Liver (tissue), 9 donors: ENCODE data around the gene MBD6. TPM values are rescaled to one million over a fixed set of nuclear protein-coding genes. Genes with fewer than 3 reads are reported as not detected.

Experiments
- DNase-seq: peaks from one replicate; pipeline ENCODE4 v3.0.0-alpha.2; 2017; ENCODE audit warnings: low spot score
- H3K27ac ChIP-seq, 2 donors: one replicate each; pipeline ENCODE4 v1.7.0; 2013; ENCODE audit warnings: inconsistent platforms in 2 of 2, low read length in 2 of 2, control low read depth in 1 of 2, low read depth in 1 of 2, mild to moderate bottlenecking in 1 of 2
- H3K27me3 ChIP-seq, 4 donors: one replicate each; pipeline versions ENCODE4 v1.6.1 to v1.7.0; 2013; ENCODE audit warnings: low read length in 3 of 4, inconsistent platforms in 1 of 4, mild to moderate bottlenecking in 1 of 4, moderate library complexity in 1 of 4; ENCODE audit not compliant: control insufficient read depth in 4 of 4, insufficient read depth in 4 of 4
- H3K36me3 ChIP-seq, 4 donors: one replicate each; pipeline versions ENCODE4 v1.6.1 to v1.7.0; 2013; ENCODE audit warnings: low read length in 3 of 4, mild to moderate bottlenecking in 3 of 4, low read depth in 1 of 4, moderate library complexity in 1 of 4; ENCODE audit not compliant: control insufficient read depth in 4 of 4, insufficient read depth in 3 of 4
- H3K4me1 ChIP-seq, 4 donors: one replicate each; pipeline versions ENCODE4 v1.6.1 to v1.7.0; 2013; ENCODE audit warnings: low read length in 3 of 4, mild to moderate bottlenecking in 3 of 4, moderate library complexity in 1 of 4; ENCODE audit not compliant: control insufficient read depth in 4 of 4, insufficient read depth in 4 of 4
- H3K4me3 ChIP-seq, 3 donors: one replicate each; pipeline versions ENCODE4 v1.6.1 to v1.7.0; 2013; ENCODE audit warnings: low read length in 3 of 3, control low read depth in 1 of 3, low read depth in 1 of 3, mild to moderate bottlenecking in 1 of 3
- H3K9ac ChIP-seq, 2 donors: one replicate each; pipeline ENCODE4 v1.7.0; 2013; ENCODE audit warnings: low read length in 2 of 2, mild to moderate bottlenecking in 2 of 2, moderate library complexity in 2 of 2, control low read depth in 1 of 2, low read depth in 1 of 2
- H3K9me3 ChIP-seq, 4 donors: one replicate each; pipeline versions ENCODE4 v1.6.1 to v1.7.0; 2013; ENCODE audit warnings: low read length in 3 of 4; ENCODE audit not compliant: control insufficient read depth in 4 of 4
- CTCF ChIP-seq: fragments of 150-350 bp; IDR thresholded peaks from 2 replicates; pipeline ENCODE4 v1.5.1; 2017; ENCODE audit warnings: improper control_type of control experiment, low read depth, low read length; ENCODE audit not compliant: missing input control
- FOXA1 ChIP-seq: IDR thresholded peaks from 2 replicates; pipeline ENCODE4 v1.6.1; 2016; ENCODE audit warnings: antibody characterized with exemption
- HNF4A ChIP-seq, 2 donors: conservative IDR thresholded peaks; 2 replicates each; pipeline ENCODE4 v1.6.1; 2016; ENCODE audit warnings: antibody characterized with exemption in 2 of 2, mild to moderate bottlenecking in 2 of 2
- HNF4G ChIP-seq: IDR thresholded peaks from 2 replicates; pipeline ENCODE4 v1.6.1; 2016; ENCODE audit warnings: antibody characterized with exemption
- JUND ChIP-seq, 2 donors: IDR thresholded peaks; 2 replicates each; pipeline ENCODE4 v1.6.1; 2016; ENCODE audit warnings: antibody characterized with exemption in 2 of 2
- MAX ChIP-seq: IDR thresholded peaks from 2 replicates; pipeline ENCODE4 v1.6.1; 2016; ENCODE audit warnings: antibody characterized with exemption
- NR2F2 ChIP-seq: IDR thresholded peaks from 2 replicates; pipeline ENCODE4 v1.6.1; 2016; ENCODE audit warnings: antibody characterized with exemption
- RAD21 ChIP-seq, 2 donors: IDR thresholded peaks; 2 replicates each; pipeline ENCODE4 v1.6.1; 2016; ENCODE audit warnings: antibody characterized with exemption in 2 of 2, mild to moderate bottlenecking in 2 of 2
- REST ChIP-seq: IDR thresholded peaks from 2 replicates; pipeline ENCODE4 v1.6.1; 2016; ENCODE audit warnings: antibody characterized with exemption, mild to moderate bottlenecking
- RXRA ChIP-seq, 2 donors: IDR thresholded peaks; 2 replicates each; pipeline ENCODE4 v1.6.1; 2017 to 2018; ENCODE audit warnings: antibody characterized with exemption in 2 of 2, mild to moderate bottlenecking in 1 of 2
- TAF1 ChIP-seq: conservative IDR thresholded peaks from 2 replicates; pipeline ENCODE4 v1.6.1; 2016; ENCODE audit warnings: antibody characterized with exemption, mild to moderate bottlenecking
- YY1 ChIP-seq: IDR thresholded peaks from 2 replicates; pipeline ENCODE4 v1.6.1; 2016; ENCODE audit warnings: antibody characterized with exemption, mild to moderate bottlenecking
- WGBS: extraction: QIAGEN DNeasy Blood & Tissue Kit; methylation state at CpG from one replicate; pipeline ENCODE4 v1.1.7; 2013; 5-methylcytosine and 5-hydroxymethylcytosine counted together
- polyA plus RNA-seq, 2 donors: library from polyadenylated mRNA; stranded (reverse) in 1 of 2; unstranded in 1 of 2; fragments of 200-250 nt in 1 of 2; fragments of >200 nt in 1 of 2; fragmentation: Nextera tagmentation in 1 of 2; extraction: Ambion mirVana in 1 of 2; gene quantifications; one replicate each; pipeline versions ENCODE4 v1.2.1 to v1.2.3, GENCODE V29; 2013 to 2015
- total RNA-seq, 2 donors: library from RNA; depleted of rRNA; stranded (reverse); fragments of >200 nt; gene quantifications; one replicate each; pipeline ENCODE4 v1.2.3, GENCODE V29; 2014
- donor health status: healthy.
- donor health status: healthy.
- donor health status: healthy.
- donor health status: healthy.
- donor health status: healthy.

Gene MBD6
- total and polyA plus RNA-seq, 4 donors: 9.9 to 20.2 (median 14.9) TPM

GRCh38 chr12:57522887-57523705, 472 bp downstream of the MBD6 start:
- H3K9me3 ChIP-seq: no peaks in the 10 kb centered on the region
- DNase-seq: no peak
- no peaks in the 10 kb centered on the region for H3K27me3 ChIP-seq
- H3K4me3 ChIP-seq: peak overlapping the region; percentile 63 to 96 (median 82)
- H3K9ac ChIP-seq: peak overlapping the region; percentile 83 to 96
- peaks cover 9 to 50% (median 36%) of the 10 kb centered on the region in 4 donors for H3K4me1 ChIP-seq
- peaks cover 10 to 19% (median 16%) of the 10 kb centered on the region in 4 donors for H3K36me3 ChIP-seq
- H3K27ac ChIP-seq: peak overlapping the region; percentile 92 to 95
- 2% methylated on average over 38 of the region's 38 CpGs for WGBS
- TF ChIP-seq JUND (IDR thresholded peaks at IDR 0.05) (no peak), MAX (no peak), HNF4A (conservative IDR thresholded peaks at IDR 0.05) (peak; percentile 37 to 60), REST (no peak), HNF4G (no peak), YY1 (peak; percentile 19), TAF1 (no peak), RXRA (IDR thresholded peaks at IDR 0.05) (peak in 1 of 2 donors; percentile 17), CTCF (peak; percentile 1), NR2F2 (peak; percentile 40)

DNA sequence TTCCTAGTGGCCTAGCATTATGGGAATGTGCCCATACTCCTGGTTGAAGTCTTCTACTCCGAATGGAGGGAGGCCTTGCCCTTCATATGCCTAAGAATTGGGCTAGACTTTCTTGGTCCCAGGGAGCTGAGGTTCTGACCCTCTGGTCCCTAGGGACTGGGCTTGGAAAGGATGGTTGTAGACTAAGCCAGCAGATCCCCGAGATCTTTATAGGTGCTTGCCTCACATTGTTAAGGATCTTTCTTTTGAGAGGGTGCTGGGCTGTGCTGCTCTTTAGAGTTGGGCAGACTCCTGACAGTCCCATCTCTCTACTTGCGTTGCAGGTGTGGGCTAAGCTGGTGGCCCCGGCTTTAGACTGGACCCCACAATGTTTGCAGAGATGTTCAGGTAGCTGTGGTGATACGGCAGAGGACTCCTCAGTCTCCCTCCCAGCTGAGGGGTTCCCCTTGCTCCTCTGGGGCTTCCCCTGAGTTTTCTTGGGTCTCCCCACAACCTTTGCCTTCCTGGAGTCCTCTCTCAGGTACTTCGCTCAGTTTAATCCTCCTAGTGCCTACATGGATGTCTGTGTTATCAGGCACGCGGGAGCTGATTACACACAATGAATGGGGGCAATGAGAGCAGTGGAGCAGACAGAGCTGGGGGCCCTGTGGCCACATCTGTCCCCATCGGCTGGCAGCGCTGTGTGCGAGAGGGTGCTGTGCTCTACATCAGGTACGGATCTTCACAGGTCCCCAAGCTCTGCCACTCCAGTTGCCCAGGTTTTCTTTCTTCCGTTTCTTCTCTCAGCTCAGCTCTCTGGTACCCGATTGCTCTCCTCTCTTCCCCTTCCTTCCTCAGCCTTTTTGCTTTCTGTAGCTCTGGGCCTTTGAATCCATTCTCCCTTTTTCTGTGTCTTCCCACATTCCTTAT, 1.3 kb downstream of the MBD6 start:
- Histone ChIP-seq H3K27ac (peak overlapping the region; percentile 92 to 95), H3K9me3 (no peaks in the 10 kb centered on the region), H3K9ac (peak overlapping the region; percentile 83 to 96), H3K4me1 (peaks cover 9 to 42% (median 27%) of the 10 kb centered on the region in 4 donors), H3K36me3 (peaks cover 15 to 27% (median 19%) of the 10 kb centered on the region in 4 donors), H3K27me3 (no peaks in the 10 kb centered on the region), H3K4me3 (peak overlapping the region; percentile 63 to 96 (median 82))
- TF ChIP-seq REST: no peak
- no peak for TF ChIP-seq NR2F2
- TF ChIP-seq MAX: no peak
- TF ChIP-seq FOXA1: no peak
- TF ChIP-seq RAD21 (IDR thresholded peaks at IDR 0.05): no peak
- TF ChIP-seq YY1: no peak
- DNase-seq: no peak
- WGBS: 72% methylated on average over 14 of the region's 14 CpGs
